HepG2 (cell line): Measurements from ENCODE around the gene PCSK2. TPM values are rescaled to one million over a fixed set of nuclear protein-coding genes. Genes with fewer than 3 reads are reported as not detected.

Experiments used
- CEBPB ChIP-seq: IDR thresholded peaks from 2 replicates; pipeline ENCODE4 v1.6.1; 2011; ENCODE audit warnings: low read depth, low read length, improper control_type of control experiment, borderline replicate concordance
- GMEB1 ChIP-seq: sonication (generic); formaldehyde crosslinking; IDR thresholded peaks from 2 replicates; pipeline ENCODE4 v1.5.1; 2020; ENCODE audit warnings: missing genetic modification reagents, mild to moderate bottlenecking, borderline replicate concordance
- KMT2A ChIP-seq: sonication (generic); formaldehyde crosslinking; IDR thresholded peaks from 2 replicates; pipeline ENCODE4 v1.4.0; 2020; ENCODE audit warnings: missing genetic modification reagents
- LCORL ChIP-seq, 2 experiments: fragments of 450-650 bp in 1 of 2; sonication (generic) in 1 of 2; formaldehyde crosslinking in 1 of 2; IDR thresholded peaks; 2 replicates each; pipeline versions ENCODE4 v1.5.0 to v1.6.1; 2017 to 2020; ENCODE audit warnings: antibody characterized with exemption in 1 of 2, missing genetic modification reagents in 1 of 2
- MEIS2 ChIP-seq: sonication (generic); formaldehyde crosslinking; IDR thresholded peaks from 2 replicates; pipeline ENCODE4 v1.9.0; 2021; ENCODE audit warnings: mild to moderate bottlenecking, missing genetic modification reagents
- NFKB2 ChIP-seq: sonication (generic); formaldehyde crosslinking; IDR thresholded peaks from 2 replicates; pipeline ENCODE4 v1.4.0; 2020; ENCODE audit warnings: missing genetic modification reagents, borderline replicate concordance
- SPEN ChIP-seq: sonication (generic); formaldehyde crosslinking; IDR thresholded peaks from 2 replicates; pipeline ENCODE4 v1.5.1; 2020; ENCODE audit warnings: low read depth, mild to moderate bottlenecking, missing genetic modification reagents
- ZIK1 ChIP-seq: sonication (generic); formaldehyde crosslinking; IDR thresholded peaks from 2 replicates; pipeline ENCODE4 v1.5.0; 2020; ENCODE audit warnings: mild to moderate bottlenecking, low read depth, missing genetic modification reagents, borderline replicate concordance
- ZNF225 ChIP-seq: sonication (generic); formaldehyde crosslinking; IDR thresholded peaks from 2 replicates; pipeline ENCODE4 v1.4.0; 2020; ENCODE audit warnings: mild to moderate bottlenecking, missing genetic modification reagents
- ZNF253 ChIP-seq: sonication (generic); formaldehyde crosslinking; IDR thresholded peaks from 2 replicates; pipeline ENCODE4 v1.8.0; 2022; ENCODE audit warnings: mild to moderate bottlenecking, missing genetic modification reagents, borderline replicate concordance
- ZNF292 ChIP-seq: sonication (generic); formaldehyde crosslinking; IDR thresholded peaks from 2 replicates; pipeline ENCODE4 v1.8.1; 2022; ENCODE audit warnings: mild to moderate bottlenecking, low read depth, missing genetic modification reagents, borderline replicate concordance
- ZNF614 ChIP-seq: IDR thresholded peaks from 2 replicates; pipeline ENCODE4 v1.6.1; 2018; ENCODE audit warnings: missing biosample characterization, missing genetic modification reagents, inconsistent platforms, borderline replicate concordance
- ZNF772 ChIP-seq: sonication (generic); formaldehyde crosslinking; IDR thresholded peaks from 2 replicates; pipeline ENCODE4 v1.5.0; 2020; ENCODE audit warnings: mild to moderate bottlenecking, missing genetic modification reagents
- polyA plus RNA-seq, 8 experiments: library from polyadenylated mRNA; depleted of rRNA in 3 of 8; stranded (reverse) in 7 of 8; unstranded in 1 of 8; fragments of >200 nt; fragmentation: Illumina TruSeq in 4 of 8; extraction: Trizol in 4 of 8; gene quantifications; 2 replicates each; pipeline versions ENCODE4 v1.2.1 to v1.2.3, GENCODE V29; 2011 to 2016; ENCODE audit warnings: low read depth in 4 of 8, missing spikeins in 1 of 8, mixed read lengths in 1 of 8; ENCODE audit not compliant: insufficient read depth in 1 of 8
- total RNA-seq, 5 experiments: library from RNA; depleted of rRNA; stranded (reverse); fragments of >200 nt; fragmentation: Illumina TruSeq; extraction: Trizol; gene quantifications; 2 replicates each; pipeline ENCODE4 v1.2.3, GENCODE V29; 2016; ENCODE audit warnings: low read depth in 1 of 5
- TF ChIP-seq, protein P1 (sequence below): sonication (generic); formaldehyde crosslinking; conservative IDR thresholded peaks from 2 replicates; pipeline ENCODE4 v1.4.0; 2020; ENCODE audit warnings: missing genetic modification reagents
- TF ChIP-seq, protein P2 (sequence below): sonication (generic); formaldehyde crosslinking; IDR thresholded peaks from 2 replicates; pipeline ENCODE4 v1.4.0; 2020; ENCODE audit warnings: mild to moderate bottlenecking, missing genetic modification reagents

PCSK2 gene
- total and polyA plus RNA-seq, 2 of the 13 experiments (the other 11 are each of a cell fraction or from before 2014, with no cell fraction given): not detected

DNA sequence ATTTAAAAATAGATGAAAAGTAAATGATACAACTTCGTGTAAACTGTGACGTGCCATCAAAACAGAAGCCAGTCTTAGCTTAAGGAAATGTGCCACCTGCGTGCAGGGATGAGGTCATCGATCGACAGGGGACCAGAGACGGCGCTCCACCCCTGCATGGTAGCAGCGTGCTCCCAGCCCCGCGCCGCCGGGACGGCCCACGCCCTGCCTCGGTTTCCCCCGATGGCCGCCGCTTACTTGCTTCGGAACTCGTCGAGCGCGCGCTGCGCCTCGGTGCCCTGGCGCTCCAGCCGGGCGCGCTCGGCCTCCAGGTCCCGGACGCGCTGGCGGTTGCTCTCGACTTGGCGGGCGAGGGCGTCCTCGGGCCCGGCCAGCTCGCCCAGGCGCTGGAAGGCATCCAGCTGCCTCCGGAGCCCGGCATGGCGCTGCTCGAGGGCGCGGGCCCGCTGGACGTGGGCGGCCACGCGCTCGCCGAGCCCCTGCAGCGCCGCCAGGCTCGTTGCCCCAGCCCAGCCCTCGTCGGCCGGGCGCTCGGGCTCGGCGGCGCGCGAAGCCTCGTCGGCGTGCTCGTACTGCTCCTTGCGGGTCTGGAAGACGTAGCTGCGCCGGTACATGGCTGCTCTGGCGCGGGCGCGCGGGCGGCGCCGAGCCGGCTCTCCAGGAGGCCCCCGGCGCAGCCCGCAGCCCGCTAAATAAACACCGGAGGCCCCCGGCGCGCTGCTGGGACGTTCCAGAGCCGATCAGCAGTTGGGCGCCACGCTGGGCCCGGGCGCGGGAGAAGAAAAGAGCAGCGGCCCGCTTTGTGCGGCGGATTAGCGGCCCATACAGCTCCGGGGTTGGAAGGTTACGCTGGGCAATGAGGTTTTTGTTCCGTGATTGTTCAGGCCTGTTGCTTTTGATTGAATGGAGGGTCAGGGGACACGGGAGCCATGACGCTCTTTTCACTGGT is 304.1 kb downstream of the PCSK2 start, which contains the start of gene BFSP1 (continued):
- peak; percentile 44; the same call in 1 of the 2 replicates for TF ChIP-seq SPEN (CRISPR knock-in tag)
- TF ChIP-seq LCORL (IDR thresholded peaks at IDR 0.05): no peak
- 0 out of 2 replicates have a peak, but pooled peaks have one; percentile 44 for TF ChIP-seq LCORL (CRISPR knock-in tag; IDR thresholded peaks at IDR 0.05)
- TF ChIP-seq GMEB1: peak; percentile 58; the same call in 1 of the 2 replicates
- peak; percentile 47; the same call in 1 of the 2 replicates for TF ChIP-seq ZNF614
- TF ChIP-seq, protein P1, sequence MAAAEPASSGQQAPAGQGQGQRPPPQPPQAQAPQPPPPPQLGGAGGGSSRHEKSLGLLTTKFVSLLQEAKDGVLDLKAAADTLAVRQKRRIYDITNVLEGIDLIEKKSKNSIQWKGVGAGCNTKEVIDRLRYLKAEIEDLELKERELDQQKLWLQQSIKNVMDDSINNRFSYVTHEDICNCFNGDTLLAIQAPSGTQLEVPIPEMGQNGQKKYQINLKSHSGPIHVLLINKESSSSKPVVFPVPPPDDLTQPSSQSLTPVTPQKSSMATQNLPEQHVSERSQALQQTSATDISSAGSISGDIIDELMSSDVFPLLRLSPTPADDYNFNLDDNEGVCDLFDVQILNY (CRISPR knock-in tag): no peak; the same call in 1 of the 2 replicates
- TF ChIP-seq ZNF292: 0 out of 2 replicates have a peak, but pooled peaks have one; percentile 26
- peak; percentile 48; the same call in 1 of the 2 replicates for TF ChIP-seq ZNF772 (CRISPR knock-in tag)
- TF ChIP-seq CEBPB: no peak
- TF ChIP-seq ZIK1 (CRISPR knock-in tag): no peak
- peak; percentile 41; the same call in 1 of the 2 replicates for TF ChIP-seq MEIS2 (CRISPR knock-in tag)
- peak; percentile 60; the same call in 1 of the 2 replicates for TF ChIP-seq NFKB2 (CRISPR knock-in tag)
- peak; percentile 60; the same call in 1 of the 2 replicates for TF ChIP-seq KMT2A (CRISPR knock-in tag)
- TF ChIP-seq, protein P2, sequence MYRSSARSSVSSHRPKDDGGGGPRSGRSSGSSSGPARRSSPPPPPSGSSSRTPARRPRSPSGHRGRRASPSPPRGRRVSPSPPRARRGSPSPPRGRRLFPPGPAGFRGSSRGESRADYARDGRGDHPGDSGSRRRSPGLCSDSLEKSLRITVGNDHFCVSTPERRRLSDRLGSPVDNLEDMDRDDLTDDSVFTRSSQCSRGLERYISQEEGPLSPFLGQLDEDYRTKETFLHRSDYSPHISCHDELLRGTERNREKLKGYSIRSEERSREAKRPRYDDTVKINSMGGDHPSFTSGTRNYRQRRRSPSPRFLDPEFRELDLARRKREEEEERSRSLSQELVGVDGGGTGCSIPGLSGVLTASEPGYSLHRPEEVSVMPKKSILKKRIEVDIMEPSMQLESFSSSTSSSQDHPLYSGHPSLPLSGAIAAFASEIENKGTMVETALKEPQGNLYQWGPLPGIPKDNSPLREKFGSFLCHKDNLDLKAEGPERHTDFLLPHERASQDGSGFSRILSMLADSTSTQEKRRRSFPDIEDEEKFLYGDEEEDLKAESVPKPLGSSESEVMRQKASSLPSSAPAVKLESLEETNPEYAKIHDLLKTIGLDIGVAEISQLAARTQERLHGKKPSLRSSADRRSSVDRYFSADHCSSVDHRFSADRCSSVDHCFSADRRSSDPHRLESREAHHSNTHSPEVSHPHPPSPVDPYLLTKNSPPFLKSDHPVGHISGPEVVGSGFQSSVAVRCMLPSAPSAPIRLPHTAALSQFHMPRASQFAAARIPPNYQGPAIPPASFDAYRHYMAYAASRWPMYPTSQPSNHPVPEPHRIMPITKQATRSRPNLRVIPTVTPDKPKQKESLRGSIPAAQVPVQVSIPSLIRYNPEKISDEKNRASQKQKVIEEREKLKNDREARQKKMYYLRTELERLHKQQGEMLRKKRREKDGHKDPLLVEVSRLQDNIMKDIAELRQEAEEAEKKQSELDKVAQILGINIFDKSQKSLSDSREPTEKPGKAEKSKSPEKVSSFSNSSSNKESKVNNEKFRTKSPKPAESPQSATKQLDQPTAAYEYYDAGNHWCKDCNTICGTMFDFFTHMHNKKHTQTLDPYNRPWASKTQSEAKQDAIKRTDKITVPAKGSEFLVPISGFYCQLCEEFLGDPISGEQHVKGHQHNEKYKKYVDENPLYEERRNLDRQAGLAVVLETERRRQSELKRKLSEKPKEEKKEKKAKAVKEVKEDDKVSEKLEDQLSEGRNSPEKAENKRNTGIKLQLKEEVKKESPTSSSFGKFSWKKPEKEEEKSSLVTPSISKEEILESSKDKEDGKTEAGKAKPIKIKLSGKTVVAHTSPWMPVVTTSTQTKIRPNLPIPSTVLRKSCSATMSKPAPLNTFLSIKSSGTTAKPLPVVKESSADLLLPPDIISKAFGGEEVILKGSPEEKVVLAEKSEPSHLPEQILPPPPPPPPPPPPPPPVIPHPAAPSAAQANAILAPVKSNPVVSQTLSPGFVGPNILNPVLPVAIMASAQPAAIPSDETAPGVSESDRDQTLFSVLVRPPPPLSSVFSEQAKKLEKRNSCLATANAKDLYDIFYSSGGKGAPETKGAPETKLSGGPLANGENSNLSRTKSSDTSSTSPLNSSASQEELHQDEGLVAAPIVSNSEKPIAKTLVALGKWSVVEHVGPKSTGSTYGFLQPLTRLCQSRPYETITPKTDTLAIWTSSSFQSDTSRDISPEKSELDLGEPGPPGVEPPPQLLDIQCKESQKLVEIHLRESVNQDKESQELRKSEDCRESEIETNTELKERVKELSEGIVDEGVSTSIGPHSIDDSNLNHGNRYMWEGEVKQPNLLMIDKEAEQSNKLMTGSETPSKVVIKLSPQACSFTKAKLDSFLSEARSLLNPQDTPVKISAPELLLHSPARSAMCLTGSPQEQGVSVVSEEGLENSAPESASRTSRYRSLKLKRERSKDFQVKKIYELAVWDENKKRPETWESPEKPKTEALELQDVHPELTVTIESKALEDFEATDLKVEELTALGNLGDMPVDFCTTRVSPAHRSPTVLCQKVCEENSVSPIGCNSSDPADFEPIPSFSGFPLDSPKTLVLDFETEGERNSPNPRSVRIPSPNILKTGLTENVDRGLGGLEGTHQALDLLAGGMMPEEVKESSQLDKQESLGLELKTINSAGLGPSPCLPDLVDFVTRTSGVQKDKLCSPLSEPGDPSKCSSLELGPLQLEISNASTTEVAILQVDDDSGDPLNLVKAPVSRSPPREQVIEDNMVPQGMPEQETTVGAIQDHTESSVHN (CRISPR knock-in tag): 0 out of 2 replicates have a peak, but pooled peaks have one; percentile 17
- 0 out of 2 replicates have a peak, but pooled peaks have one; percentile 22 for TF ChIP-seq ZNF253 (CRISPR knock-in tag)
- TF ChIP-seq ZNF225 (CRISPR knock-in tag): peak; percentile 77
